ENCODE results near the gene CAPN8.

Gene CAPN8

GRCh38 chr1:223647249-223647648 lies 18.3 kb downstream of the CAPN8 start:
- H3K4me3 ChIP-seq (ENCODE audit: low read depth, low read length): no peak overlapping the region
- DNase-seq (ENCODE audit: low read depth): no peak
- no peak for TF ChIP-seq CTCF (IDR thresholded peaks at IDR 0.05; ENCODE audit: insufficient read depth, low read depth, low read length, missing control alignments)

- DNase-seq (ENCODE audit: low read depth): no peak
- no peak overlapping the region for H3K4me3 ChIP-seq (ENCODE audit: low read depth, low read length)
- TF ChIP-seq CTCF (IDR thresholded peaks at IDR 0.05; ENCODE audit: insufficient read depth, low read depth, low read length, missing control alignments): no peak
Measured at GRCh38 chr1:223645903-223646302, 19.6 kb downstream of the CAPN8 start.

GRCh38 chr1:223642237-223642636 lies 23.3 kb downstream of the CAPN8 start:
- DNase-seq (ENCODE audit: low read depth): no peak
- no peak for TF ChIP-seq CTCF (IDR thresholded peaks at IDR 0.05; ENCODE audit: insufficient read depth, low read depth, low read length, missing control alignments)
- no peak overlapping the region for H3K4me3 ChIP-seq (ENCODE audit: low read depth, low read length)

- no peak overlapping the region for H3K4me3 ChIP-seq (ENCODE audit: low read depth, low read length)
- no peak for TF ChIP-seq CTCF (IDR thresholded peaks at IDR 0.05; ENCODE audit: insufficient read depth, low read depth, low read length, missing control alignments)
- DNase-seq (ENCODE audit: low read depth): no peak
Measured at GRCh38 chr1:223641523-223642039, 23.9 kb downstream of the CAPN8 start.

DNA sequence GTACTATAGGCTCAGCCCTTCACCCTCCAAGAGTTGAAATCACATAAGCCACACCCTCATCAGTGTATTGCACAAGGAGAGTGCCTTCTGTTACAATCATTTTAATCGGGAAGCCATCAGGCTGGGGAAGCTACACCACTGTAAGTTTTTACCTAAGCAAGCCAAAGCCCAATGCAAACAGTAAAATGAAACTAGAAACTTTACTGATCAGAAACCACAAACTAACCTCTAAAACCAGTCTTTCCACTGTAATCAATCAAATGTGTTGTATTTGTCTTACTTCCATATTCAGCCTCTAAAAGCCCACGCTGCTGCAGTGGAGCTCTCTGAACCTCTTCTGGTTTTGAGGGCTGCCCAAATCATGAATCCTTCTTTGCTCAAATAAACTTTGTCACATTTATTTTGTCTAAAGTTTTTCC lies 26.2 kb downstream of the CAPN8 start:
- DNase-seq (ENCODE audit: low read depth): peak; percentile 7
- no peak overlapping the region for H3K4me3 ChIP-seq (ENCODE audit: low read depth, low read length)
- no peak for TF ChIP-seq CTCF (IDR thresholded peaks at IDR 0.05; ENCODE audit: insufficient read depth, low read depth, low read length, missing control alignments)

DNA sequence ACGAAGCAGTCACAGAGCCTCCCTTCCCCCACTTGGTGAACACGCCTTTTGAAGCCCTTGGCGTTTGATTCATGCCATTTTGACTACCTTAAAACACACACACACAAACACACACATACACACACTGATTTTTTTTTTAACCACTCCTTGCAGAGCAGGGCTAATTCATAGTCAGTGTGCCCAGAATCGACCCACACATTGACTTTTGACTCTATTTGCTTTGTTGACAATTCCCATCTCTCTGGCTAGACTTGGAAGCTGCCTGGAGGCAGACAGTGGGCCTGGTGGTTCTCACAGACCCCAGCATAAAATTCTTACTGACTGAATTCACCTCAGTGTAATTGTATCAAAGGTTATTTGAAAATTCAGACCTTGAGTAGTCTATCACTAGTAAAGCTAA lies 30.3 kb downstream of the CAPN8 start:
- TF ChIP-seq CTCF (IDR thresholded peaks at IDR 0.05; ENCODE audit: insufficient read depth, low read depth, low read length, missing control alignments): no peak
- DNase-seq (ENCODE audit: low read depth): no peak
- no peak overlapping the region for H3K4me3 ChIP-seq (ENCODE audit: low read depth, low read length)

- H3K4me3 ChIP-seq (ENCODE audit: low read depth, low read length): no peak overlapping the region
- DNase-seq (ENCODE audit: low read depth): no peak
- no peak for TF ChIP-seq CTCF (IDR thresholded peaks at IDR 0.05; ENCODE audit: insufficient read depth, low read depth, low read length, missing control alignments)
Measured at GRCh38 chr1:223634423-223634822, 31.1 kb downstream of the CAPN8 start.
